Measurements from ENCODE around the gene ORC2.
A peak's percentile ranks its signal among the peaks of the same experiment; 100 is the strongest.

Gene ORC2

DNA sequence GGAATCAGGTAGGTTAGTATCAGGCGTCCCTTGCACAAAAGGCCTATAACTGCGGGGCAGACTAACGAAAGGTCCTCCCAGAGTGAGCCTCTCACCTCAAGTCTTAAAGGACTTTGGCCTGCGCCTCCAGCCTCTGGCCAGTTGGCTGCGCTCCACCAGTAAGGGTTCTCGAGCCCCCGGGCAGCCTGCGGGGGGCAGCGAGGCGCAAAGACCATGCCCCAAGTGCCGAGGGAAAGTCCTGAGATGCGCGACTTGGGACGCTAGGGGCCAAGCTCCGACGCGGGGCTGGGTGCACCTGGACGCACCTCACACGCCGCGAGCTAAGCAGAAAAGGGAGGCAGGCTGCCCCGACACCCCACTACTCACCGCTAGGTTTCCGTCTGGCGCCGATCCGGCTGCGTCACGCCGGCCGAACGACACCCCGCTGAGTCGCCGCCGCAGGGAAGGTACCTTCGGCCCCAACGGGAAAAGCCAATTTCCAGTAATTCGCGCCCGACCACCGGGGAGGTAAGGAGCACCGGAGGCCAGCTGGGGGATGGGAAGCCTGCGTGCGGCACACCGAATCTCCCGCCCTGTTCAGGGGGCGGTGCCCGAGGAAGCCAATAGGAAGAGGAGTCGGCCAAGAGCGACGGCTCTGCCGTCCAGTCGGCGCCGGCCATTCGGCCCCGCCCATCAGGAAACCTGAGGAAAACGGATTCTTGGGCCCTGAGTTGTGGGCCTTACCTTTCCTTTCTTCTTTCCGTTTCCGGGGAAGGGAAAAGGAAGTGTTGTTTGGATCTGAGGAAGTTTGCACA lies at the start of gene ORC2:
Gene ORC2 (minus strand): TSS at position 537 of the 794 bp plus-strand sequence. CDS start 5,537 bp downstream, outside the sequence.
- no peaks in the 10 kb centered on the region for H3K9me3 ChIP-seq
- H3K36me3 ChIP-seq: peaks cover 0 to 3% (median 0%) of the 10 kb centered on the region in 3 donors
- TF ChIP-seq, protein P1, sequence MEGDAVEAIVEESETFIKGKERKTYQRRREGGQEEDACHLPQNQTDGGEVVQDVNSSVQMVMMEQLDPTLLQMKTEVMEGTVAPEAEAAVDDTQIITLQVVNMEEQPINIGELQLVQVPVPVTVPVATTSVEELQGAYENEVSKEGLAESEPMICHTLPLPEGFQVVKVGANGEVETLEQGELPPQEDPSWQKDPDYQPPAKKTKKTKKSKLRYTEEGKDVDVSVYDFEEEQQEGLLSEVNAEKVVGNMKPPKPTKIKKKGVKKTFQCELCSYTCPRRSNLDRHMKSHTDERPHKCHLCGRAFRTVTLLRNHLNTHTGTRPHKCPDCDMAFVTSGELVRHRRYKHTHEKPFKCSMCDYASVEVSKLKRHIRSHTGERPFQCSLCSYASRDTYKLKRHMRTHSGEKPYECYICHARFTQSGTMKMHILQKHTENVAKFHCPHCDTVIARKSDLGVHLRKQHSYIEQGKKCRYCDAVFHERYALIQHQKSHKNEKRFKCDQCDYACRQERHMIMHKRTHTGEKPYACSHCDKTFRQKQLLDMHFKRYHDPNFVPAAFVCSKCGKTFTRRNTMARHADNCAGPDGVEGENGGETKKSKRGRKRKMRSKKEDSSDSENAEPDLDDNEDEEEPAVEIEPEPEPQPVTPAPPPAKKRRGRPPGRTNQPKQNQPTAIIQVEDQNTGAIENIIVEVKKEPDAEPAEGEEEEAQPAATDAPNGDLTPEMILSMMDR (IDR thresholded peaks at IDR 0.05): peak; percentile 65 to 74
- peaks cover 0 to 27% (median 22%) of the 10 kb centered on the region in 4 donors for H3K4me1 ChIP-seq
- intact Hi-C loops (cut with DNase I; ENCODE audit: low total_unique reads): loop anchor here (5.0 to 10.0 kb wide), 2 partner anchors 111 to 154 kb away; partner anchors contain the start of genes CFLAR, HYCC2 and NDUFB3
- peak within 1 kb of the TSS; percentile 86 to 87 for H3K27ac ChIP-seq
- no peaks in the 10 kb centered on the region for H3K27me3 ChIP-seq
- H3K4me3 ChIP-seq: peak within 1 kb of the TSS; percentile 78 to 87
- DNase-seq: peak; percentile 95 to 97

DNA sequence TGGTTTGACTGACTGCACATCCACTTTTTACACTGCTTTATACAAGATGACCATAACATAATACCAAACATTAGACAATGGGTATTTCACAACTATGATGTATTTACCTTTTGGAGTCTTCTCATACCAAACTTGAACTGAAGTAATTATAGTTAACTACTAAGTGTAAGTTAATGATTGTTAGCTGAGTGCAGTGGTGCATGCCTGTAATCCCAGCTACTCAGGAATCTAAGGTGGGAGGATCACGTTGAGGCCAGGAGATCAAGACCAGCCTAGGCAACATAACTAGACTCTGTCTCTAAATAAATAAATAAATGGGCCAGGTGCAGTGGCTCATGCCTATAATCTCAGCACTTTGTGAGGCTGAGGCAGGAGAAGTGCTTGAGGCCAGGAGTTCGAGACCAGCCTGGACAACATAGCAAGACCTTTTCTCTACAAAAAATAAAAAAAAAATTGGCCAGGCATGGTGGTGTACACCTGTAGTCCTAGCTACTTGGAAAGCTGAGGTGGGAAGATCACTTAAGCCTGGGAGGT lies 44.9 kb upstream of the ORC2 start:
- intact Hi-C loops (cut with DNase I; ENCODE audit: low total_unique reads): no loop called here
- H3K4me3 ChIP-seq: no peak overlapping the region
- no peaks in the 10 kb centered on the region for H3K9me3 ChIP-seq
- peaks cover 34 to 64% (median 41%) of the 10 kb centered on the region in 3 donors for H3K36me3 ChIP-seq
- no peaks in the 10 kb centered on the region for H3K4me1 ChIP-seq
- no peak for DNase-seq
- no peaks in the 10 kb centered on the region for H3K27me3 ChIP-seq
- no peak overlapping the region for H3K27ac ChIP-seq
- TF ChIP-seq, protein P1 (IDR thresholded peaks at IDR 0.05): no peak

DNA sequence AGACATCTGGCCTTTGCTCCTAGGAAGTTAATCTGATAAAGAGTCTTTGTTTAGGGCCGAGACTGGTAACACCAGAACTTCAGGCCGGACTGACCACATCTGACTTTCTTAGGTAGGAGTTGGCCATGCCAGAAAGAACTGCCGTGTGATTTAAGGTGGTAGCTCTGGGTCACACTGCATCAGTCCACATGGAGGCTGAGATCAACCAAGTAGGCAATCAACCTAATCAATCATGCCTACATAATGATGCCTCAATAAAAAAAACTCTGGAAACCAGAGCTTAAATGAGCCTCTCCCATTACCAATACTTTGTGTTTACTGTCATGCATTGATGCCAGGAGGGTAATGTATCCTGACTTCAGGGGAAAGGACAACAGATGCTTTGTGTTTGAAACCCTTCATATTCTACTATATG lies 44.1 kb upstream of the ORC2 start:
- H3K9me3 ChIP-seq: no peaks in the 10 kb centered on the region
- H3K4me3 ChIP-seq: no peak overlapping the region
- no peak overlapping the region for H3K27ac ChIP-seq
- intact Hi-C loops (cut with DNase I; ENCODE audit: low total_unique reads): no loop called here
- H3K4me1 ChIP-seq: no peaks in the 10 kb centered on the region
- TF ChIP-seq, protein P1 (IDR thresholded peaks at IDR 0.05): no peak
- H3K27me3 ChIP-seq: no peaks in the 10 kb centered on the region
- peaks cover 41 to 72% (median 41%) of the 10 kb centered on the region in 3 donors for H3K36me3 ChIP-seq
- no peak for DNase-seq

DNA sequence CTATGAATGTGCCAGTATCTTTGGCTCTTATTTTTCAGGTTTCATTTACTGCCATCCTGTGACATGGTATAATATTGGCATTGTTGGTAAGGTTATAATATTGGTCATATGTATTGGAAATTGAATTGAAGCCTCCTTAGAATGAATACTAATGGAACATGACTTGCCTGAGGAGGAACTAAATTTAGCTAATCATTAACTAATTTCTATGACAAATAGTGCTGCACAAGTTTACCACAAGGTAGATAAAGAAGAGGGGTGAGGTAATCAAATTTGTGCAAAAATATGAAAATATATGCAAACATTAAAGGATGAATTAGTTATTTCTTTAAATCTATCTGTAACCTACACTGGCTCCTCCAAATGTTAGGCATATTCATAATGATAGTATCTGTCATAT lies 43.2 kb upstream of the ORC2 start:
- Histone ChIP-seq H3K4me1 (no peaks in the 10 kb centered on the region), H3K36me3 (peaks cover 41 to 75% (median 44%) of the 10 kb centered on the region in 3 donors), H3K27ac (no peak overlapping the region), H3K9me3 (no peaks in the 10 kb centered on the region), H3K4me3 (no peak overlapping the region), H3K27me3 (no peaks in the 10 kb centered on the region)
- TF ChIP-seq, protein P1 (IDR thresholded peaks at IDR 0.05): no peak
- DNase-seq: no peak
- intact Hi-C loops (cut with DNase I; ENCODE audit: low total_unique reads): no loop called here

DNA sequence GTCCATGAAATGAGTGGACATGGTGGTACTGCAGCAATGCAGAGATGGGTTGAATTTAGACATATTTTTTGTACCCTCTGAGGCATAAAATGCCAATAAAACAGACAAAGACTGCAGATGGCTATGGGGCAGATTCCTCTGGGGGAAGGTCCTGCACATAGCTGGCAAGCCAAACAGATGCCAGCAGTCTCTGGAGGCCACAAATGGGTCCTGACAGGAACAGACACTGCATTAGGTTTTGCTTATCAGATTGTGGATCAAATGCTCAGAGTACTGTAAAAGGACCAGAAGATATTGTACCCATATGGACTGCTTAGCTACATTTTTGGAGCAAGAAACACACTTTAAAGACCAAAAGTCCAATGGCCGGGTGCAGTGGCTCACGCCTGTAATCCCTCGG lies 40.9 kb upstream of the ORC2 start:
- Histone ChIP-seq H3K36me3 (peaks cover 41 to 77% (median 46%) of the 10 kb centered on the region in 3 donors), H3K4me1 (no peaks in the 10 kb centered on the region), H3K27me3 (no peaks in the 10 kb centered on the region), H3K4me3 (no peak overlapping the region), H3K27ac (no peak overlapping the region), H3K9me3 (no peaks in the 10 kb centered on the region)
- TF ChIP-seq, protein P1 (IDR thresholded peaks at IDR 0.05): no peak
- intact Hi-C loops (cut with DNase I; ENCODE audit: low total_unique reads): no loop called here
- DNase-seq: no peak

All from tibial artery (tissue), 4 donors.